HG03108 (cell line): ENCODE results near the gene PPEF2.
A peak's percentile ranks its signal among the peaks of the same experiment; 100 is the strongest.

Experiments used
- ATAC-seq: cut with Tn5 transposase; IDR thresholded peaks from one replicate; pipeline ENCODE4 v1.9.1; 2021; ENCODE audit warnings: moderate library complexity; ENCODE audit not compliant: unreplicated experiment

The PPEF2 gene

GRCh38 chr4:75895744-75896314, 6.4 kb downstream of the PPEF2 start:
- ATAC-seq, result no peak

GRCh38 chr4:75892508-75892907, 9.7 kb downstream of the PPEF2 start:
- ATAC-seq, result no peak

GRCh38 chr4:75891611-75892010, 10.6 kb downstream of the PPEF2 start:
- no peak for ATAC-seq

GRCh38 chr4:75889537-75890199, 12.6 kb downstream of the PPEF2 start:
- ATAC-seq, result no peak

DNA sequence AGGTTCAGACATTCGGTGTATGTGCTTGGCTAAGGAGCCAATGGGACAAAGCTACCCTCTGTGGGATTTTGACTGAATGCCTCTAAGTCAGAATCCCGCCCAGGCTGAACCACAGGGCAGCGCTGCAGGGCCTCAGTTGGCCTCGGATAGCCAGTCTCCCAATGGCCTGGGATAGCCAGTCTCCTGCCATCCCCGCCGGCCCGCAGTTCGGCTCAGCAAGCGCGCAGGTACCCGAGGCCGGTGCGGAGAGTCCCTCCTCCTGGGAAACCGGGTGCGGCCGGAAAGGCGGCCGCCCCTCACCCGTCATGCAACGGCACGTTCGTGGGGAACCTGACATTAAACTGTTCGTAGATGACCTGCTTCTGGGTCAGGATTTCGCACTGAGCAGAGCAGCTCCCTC, 16.1 kb downstream of the PPEF2 start:
- no peak for ATAC-seq

DNA sequence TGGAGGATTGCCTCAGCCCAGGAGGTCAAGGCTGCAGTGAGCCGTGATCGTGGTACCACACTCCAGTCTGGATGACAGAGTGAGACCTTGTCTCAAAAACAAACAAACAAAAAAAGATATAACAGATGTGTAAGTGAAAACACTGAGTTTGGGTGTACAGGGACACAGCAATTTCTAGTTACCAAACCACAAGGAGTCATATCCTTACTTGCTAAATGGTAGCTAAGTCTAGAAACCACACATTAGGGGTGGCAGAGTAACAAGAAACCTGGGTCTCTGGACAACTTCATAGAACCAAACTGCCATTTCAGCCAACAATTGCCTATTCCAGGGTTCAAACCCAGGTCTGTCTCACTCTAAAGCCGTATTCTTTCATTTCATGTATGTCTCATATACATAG, 20.8 kb downstream of the PPEF2 start:
- ATAC-seq, result no peak

GRCh38 chr4:75880278-75880677, 22.0 kb downstream of the PPEF2 start:
- no peak for ATAC-seq

DNA sequence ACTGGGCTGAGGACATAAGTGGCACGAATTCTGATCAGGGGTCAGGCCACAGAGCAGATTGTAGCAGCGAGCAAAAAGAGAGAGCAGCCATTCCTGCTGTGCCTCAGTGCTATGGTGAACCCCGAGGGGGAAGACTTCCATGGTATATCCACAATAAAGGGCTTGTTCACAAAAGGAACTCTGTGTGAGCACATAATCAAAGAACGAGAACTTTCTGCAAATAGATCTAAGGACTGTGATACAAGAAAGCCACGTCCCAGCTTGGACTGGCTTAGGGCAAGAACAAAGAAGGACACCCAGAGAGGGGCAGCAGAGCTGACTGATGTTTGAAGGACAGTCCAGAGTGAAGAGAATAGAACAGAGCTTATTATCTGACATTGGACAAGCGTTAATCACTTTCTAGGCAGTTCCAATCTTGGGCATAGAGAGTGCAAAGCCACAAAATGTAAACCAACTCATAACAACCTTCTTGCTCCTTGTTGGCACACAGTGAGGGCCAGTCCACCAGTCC, 24.0 kb downstream of the PPEF2 start:
- no peak for ATAC-seq

- ATAC-seq, result no peak
Measured at GRCh38 chr4:75876218-75876617, 26.0 kb downstream of the PPEF2 start.

DNA sequence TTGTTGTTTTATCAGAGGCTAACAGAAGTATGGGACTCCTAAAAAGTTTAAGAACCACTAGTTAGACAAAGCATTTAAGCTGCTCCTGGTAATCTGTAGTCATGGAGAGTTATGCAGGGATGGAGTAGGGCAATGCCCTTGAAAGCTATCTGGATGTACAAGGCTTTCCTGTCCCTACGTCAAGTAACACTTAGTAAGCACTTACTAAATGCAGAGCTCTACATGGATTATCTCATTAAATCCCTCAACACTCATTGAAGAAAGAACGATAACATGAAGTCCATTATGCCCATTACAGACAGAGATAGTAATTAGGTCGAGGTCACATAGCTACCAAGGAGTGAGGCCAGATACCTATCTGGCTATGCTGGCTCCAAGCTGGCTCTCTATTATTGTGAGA, 33.2 kb downstream of the PPEF2 start:
- ATAC-seq, result no peak

- ATAC-seq, result no peak
Measured at GRCh38 chr4:75867130-75867529, 35.1 kb downstream of the PPEF2 start.

DNA sequence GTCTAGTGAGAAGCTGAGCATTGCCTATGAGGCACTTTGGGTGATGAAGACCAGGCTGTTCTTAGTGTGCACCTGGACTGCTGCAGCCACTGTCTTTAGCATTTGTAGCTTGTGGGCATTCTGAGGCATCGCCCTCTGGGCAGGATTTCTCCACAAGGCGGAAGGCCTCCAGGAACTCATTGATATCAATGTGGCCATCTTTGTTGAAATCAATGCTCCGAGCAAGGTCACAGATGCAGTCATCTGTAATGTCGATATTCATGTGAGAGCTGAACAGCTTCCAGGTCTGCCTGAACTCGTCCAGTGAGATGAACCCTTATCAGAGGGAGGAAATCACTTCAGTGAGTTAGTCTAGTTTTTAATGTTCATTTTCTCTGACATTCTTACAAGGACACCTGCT, 41.6 kb downstream of the PPEF2 start:
- no peak for ATAC-seq

- ATAC-seq, result no peak
Measured at GRCh38 chr4:75858721-75859120, 43.5 kb downstream of the PPEF2 start.

- ATAC-seq, result no peak
Measured at GRCh38 chr4:75849461-75849860, 52.8 kb downstream of the PPEF2 start.

GRCh38 chr4:75848891-75849290, 53.4 kb downstream of the PPEF2 start:
- ATAC-seq, result no peak

DNA sequence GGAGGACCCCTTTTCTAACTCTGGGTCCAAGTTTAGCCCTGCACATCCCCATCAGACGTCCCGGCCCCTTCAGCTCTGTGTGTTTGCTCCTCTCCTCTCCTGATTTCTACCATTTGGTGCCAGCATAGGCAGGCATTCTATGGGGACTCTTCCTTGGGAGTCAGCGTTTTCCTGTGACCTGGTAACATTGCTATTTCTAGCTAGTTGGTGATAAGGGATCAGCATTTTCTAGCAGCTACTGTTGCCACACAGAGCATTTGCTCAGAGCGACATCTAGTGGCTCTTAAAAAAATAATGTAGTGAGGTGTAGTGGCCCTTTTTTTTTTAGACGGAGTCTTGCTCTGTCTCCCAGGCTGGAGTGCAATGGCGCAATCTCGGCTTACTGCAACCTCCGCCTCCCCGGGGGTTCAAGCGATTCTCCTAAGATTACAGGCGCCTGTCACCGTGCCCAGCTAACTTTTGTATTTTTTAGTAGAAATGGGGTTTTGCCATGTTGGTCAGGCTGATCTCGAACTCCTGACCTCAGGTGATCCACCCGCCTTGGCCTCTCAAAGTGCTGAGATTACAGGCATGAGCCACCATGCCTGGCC, 54.0 kb downstream of the PPEF2 start:
- peak; percentile 81 for ATAC-seq

DNA sequence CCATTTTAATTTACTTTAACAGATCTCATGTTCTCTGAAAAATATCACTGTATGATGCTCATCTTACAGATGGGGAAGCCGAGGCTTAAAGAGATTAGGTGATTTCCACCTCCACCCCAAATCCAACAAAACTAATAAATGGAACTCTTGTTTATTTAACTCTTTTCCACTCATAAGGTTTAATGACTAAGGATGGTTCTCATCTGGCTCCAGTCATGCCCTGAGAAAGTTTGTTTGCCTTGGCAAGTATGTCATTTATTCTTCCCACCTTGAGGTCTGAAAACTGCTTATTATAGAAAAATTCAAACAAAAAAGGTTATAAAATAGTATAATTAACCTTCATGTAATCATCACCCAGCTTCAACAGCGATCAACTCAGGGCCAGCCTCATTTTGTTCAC, 56.3 kb downstream of the PPEF2 start:
- no peak for ATAC-seq

DNA sequence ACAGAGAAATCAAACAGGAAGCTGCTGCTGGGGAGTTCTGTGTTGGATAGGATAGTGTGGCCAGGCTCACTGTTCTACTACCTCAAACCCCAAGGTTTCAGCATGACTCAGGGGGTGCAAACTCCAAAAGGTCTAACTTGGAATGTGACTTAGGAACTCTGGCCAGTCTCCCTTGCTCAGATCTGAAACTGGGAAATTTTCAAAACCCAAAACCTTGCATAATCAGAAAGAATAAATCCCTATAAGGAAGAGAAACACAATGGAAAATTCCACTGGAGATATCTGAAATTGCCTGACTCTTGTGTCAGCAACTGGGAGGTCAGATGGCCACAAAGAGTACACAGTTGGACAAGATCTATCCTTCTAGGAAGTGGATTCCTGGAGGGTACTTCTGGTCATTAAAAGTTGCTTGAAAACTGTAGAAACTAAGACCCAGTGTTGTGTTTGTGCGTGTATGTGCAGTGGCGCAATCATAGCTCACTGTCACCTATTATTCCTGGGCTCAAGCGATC, 58.0 kb downstream of the PPEF2 start:
- ATAC-seq, result no peak

DNA sequence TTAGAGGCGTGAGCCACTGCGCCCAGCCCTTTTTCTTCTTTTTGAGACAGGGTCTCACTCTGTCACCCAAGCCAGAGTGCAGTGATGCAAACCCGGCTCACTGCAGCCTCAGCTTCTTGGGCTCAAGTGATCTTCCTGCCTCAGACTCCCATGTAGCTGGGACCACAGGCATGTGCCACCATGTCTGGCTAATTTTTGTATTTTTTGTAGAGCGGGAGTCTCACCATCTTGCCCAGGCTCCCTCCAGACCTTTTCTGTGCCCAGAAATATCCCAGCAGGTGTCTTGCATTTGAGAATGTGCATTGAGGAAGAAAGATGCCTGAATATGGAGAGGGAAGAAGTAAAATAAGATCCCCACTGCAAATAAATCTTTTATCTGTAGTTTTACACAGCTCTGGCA, 58.7 kb downstream of the PPEF2 start:
- no peak for ATAC-seq

- ATAC-seq, result no peak
Measured at GRCh38 chr4:75841641-75842520, 60.4 kb downstream of the PPEF2 start.

DNA sequence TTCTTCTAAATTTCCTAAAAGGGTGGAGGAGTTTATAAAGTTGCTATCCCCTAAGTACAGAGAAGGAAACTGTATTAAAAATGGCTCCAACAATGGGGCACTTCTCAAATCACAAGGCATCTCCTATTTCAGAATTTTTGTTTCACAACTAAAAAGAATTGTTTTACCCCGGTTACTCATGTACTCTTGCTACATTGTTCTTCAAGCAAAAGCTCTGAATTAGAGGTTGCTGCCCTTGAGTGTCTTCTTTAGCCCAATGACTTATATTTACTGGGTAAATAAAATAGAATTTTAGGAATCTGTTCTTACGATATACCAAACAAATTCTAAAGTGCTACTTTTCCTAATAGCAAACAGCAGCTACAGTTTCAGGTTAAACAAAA, 67.5 kb downstream of the PPEF2 start:
- ATAC-seq, result no peak
